GM11168 (cell line): ENCODE measurements around the gene CYP39A1.

ENCODE experiments used
- in situ Hi-C: fragments of 300-500 bp; cut with MboI; formaldehyde crosslinking; loops from one replicate; pipeline ENCODE4 v1.12.0; 2022; ENCODE audit warnings: low sequenced_read_pairs; ENCODE audit not compliant: unreplicated experiment

Gene CYP39A1, protein sequence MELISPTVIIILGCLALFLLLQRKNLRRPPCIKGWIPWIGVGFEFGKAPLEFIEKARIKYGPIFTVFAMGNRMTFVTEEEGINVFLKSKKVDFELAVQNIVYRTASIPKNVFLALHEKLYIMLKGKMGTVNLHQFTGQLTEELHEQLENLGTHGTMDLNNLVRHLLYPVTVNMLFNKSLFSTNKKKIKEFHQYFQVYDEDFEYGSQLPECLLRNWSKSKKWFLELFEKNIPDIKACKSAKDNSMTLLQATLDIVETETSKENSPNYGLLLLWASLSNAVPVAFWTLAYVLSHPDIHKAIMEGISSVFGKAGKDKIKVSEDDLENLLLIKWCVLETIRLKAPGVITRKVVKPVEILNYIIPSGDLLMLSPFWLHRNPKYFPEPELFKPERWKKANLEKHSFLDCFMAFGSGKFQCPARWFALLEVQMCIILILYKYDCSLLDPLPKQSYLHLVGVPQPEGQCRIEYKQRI

DNA sequence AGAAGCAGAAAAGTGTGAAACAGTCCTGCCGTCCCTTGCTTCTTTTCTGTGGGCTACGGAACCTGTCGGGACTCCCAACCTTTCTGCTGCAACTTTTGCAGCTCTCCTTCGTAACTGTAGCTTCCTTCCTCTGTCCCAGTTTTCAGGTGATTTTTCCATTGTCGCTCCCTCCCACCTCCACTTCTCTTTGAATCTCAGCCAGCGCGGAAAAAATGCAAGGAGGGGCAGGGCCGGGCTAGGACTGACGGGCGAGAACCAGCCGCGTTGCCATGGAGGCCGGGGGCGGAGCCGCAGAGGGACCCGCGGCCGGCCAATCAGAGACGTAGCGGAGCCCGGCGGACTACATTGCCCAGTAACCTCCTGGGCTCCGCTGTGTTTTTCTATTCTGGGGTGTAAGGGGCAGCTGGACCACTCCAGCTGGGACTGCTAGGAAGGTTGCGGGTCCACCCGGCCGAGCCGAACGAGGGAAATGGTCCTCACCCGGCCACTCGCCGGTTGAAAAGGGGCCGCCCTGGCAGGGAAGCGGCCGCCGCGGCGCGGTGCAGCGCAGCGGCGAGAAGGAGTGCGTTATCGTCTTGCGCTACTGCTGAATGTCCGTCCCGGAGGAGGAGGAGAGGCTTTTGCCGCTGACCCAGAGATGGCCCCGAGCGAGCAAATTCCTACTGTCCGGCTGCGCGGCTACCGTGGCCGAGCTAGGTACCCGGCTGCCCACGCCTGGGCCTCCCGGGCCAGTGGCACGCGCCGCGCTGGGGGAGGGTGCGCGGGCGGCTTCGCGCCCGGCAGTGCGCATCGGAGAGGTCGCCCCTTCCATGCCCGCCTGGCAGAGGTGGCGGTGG, at the start of gene CYP39A1, which contains the start of gene SLC25A27:
TSS of gene CYP39A1 (minus strand) at position 216 of the 836 bp plus-strand sequence. CDS start 236 bp downstream, outside the sequence.
TSS of gene SLC25A27 (plus strand) at position 373 of the 836 bp plus-strand sequence. CDS start at position 591, 218 bp downstream.
- in situ Hi-C loops, result no loop called here

DNA sequence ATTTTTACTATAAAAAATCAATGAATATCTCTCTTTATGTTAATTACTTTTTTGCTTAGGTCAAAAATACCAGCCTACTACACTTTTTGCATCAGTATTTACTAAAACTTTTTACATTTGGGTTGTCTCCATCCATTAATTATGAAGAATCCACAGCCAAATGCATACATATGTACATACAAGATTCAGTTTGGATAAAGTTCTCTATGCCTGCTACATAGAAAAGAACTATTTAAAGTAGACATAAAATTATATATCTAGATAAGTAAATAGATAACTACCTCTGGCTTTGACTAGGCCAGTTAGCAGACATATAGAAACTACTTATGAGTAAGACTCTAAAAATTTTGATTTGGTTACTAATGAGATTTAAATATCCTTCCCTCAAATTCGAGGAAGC, 47.4 kb upstream of the CYP39A1 start:
- in situ Hi-C loops, result no loop called here

DNA sequence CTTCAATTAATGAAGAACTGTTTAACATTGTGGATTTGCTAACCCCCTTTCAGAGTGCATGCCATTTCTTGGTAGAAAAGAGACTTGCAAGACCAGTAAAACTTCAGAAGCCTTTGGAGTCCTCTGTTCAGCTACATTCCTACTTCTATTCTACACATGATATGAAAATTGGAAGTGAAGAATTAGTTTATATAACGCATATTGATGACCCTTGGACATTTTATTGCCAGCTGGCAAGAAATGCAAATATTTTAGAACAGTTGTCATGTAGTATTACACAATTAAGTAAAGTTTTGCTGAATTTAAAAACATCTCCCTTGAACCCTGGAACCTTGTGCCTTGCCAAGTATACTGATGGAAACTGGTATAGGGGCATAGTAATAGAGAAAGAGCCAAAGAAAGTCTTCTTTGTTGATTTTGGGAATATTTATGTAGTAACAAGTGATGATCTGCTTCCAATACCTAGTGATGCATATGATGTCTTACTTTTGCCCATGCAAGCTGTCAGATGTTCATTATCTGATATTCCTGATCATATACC, 38.4 kb upstream of the CYP39A1 start:
- in situ Hi-C loops, result no loop called here

DNA sequence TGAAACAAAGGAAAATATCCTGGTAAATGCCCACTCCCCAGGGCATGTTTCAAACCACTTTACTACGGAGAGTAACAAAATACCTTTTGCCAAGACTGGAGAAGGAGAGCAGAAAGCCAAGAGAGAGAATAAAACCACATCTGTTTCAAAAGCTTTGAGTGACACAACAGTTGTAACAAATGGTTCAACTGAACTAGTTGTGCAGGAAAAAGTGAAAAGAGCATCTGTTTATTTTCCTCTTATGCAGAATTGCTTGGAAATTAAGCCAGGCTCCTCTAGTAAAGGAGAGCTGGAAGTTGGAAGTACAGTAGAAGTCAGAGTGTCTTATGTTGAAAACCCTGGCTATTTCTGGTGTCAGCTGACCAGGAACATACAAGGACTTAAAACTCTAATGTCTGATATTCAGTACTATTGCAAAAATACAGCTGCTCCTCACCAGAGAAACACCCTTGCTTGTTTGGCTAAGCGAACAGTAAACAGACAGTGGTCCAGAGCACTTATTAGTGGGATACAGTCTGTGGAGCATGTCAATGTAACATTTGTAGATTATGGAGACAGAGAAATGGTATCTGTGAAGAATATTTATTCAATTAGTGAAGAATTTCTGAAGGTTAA, 37.6 kb upstream of the CYP39A1 start:
- in situ Hi-C loops, result no loop called here

DNA sequence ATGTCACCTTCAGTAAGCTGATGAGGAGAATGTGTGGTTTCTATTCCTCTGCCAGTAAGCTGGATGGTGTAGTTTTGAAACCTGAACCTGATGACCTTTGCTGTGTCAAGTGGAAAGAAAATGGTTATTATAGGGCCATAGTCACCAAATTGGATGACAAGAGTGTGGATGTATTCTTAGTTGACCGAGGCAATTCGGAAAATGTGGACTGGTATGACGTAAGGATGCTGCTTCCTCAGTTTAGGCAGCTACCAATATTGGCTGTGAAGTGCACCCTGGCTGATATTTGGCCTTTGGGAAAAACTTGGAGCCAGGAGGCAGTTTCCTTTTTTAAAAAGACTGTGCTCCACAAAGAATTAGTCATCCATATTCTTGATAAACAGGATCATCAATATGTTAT, 37.0 kb upstream of the CYP39A1 start:
- in situ Hi-C loops, result no loop called here

DNA sequence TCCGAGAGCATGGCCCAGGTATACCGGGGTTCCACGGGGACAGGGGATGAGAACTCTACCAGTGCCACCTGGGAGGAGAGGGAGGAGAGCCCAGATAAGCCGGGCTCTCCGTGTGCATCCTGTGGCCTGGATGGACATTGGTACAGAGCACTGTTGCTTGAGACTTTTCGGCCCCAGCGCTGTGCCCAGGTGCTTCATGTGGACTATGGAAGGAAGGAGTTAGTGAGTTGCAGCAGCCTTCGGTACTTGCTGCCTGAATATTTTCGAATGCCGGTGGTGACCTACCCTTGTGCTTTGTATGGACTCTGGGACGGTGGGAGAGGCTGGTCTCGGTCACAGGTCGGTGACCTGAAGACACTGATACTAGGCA, 36.3 kb upstream of the CYP39A1 start:
- in situ Hi-C loops, result no loop called here

DNA sequence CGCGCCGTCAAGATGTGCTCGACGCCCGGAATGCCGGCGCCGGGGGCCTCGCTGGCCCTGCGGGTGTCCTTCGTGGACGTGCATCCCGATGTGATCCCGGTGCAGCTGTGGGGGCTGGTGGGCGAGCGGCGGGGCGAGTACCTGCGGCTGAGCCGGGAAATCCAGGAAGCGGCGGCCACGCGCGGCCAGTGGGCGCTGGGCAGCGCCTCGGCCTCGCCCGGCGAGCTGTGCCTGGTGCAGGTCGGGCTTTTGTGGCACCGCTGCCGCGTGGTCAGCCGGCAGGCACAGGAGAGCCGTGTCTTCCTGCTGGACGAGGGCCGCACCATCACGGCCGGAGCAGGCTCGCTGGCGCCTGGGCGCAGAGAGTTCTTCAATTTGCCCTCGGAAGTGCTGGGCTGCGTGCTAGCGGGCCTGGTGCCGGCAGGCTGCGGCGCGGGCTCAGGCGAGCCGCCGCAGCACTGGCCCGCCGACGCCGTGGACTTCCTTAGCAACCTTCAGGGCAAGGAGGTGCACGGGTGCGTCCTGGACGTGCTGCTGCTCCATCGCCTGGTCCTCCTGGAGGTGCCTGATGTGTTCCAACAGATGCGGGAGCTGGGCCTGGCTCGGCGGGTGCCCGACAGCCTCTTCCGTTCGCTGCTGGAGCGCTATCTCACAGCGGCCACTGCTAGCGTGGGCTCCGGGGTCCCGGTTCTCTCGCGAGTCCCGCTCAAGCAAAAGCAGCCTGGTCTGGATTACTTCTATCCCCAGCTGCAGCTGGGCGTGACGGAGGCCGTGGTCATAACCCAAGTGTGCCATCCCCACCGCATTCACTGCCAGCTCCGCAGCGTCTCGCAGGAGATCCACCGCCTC, 35.7 kb upstream of the CYP39A1 start:
- in situ Hi-C loops, result no loop called here

DNA sequence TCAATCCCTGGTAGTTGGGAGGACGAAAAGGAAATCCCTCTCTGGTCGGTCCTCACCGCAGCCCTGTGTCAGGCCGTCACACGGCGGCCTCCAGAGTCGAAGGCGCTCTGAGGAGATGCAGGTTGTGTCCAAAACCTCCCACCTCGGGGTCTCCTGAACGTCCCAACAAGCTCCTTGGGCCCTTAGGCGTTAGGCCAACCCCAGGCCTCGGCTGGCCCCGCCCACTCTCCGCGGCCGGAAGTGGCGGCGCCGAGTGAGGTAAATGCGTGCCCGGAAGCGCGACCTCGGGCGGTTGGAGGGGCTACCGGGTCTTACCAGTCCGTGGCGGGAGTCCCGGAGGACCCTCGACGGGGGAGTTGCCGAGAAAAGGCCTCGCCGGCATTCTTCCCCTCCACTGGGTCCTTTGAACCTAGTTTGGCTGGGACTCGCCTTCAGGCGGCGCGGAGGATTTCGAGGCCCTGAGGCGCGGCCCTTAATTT, 35.0 kb upstream of the CYP39A1 start, which contains the start of gene TDRD6:
TSS of gene TDRD6 (plus strand) at position 267 of the 479 bp plus-strand sequence. CDS start 244 bp downstream, outside the sequence.
- in situ Hi-C loops, result no loop called here

DNA sequence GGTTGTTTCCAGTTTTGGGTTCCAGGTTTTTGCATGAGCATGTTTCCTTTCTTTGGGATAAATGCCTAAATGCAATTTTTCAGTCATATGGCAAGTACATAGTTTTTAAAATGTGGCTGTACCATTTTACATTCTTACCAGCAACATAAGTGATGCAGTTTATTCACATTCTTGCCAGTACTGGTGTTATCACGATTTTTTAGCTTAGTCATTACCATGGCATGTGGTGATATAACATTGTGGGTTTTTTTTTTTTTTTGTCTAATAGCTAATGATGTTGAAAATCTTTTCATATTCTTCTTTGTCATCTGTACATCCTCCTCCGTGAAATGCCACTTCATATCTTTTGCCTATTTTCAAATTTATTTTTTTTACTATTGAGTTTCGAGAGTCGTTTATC, 32.2 kb upstream of the CYP39A1 start:
- in situ Hi-C loops, result no loop called here

DNA sequence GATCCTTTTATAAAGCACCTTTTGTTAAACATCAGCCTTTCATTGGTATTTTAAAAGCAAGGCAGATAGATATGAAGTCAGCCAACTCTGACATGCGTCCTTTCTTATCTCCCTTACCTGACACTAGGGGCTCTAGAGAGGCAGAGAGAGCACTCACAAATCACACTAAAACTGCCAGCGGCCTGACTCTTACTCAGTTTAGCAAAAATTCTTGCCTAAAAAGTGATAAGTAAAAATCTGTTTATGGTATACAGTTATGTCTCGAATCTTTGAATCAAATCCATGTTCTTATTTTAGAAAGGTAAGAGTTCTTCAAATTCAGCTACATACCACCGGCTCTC, 24.7 kb upstream of the CYP39A1 start:
- in situ Hi-C loops, result no loop called here

DNA sequence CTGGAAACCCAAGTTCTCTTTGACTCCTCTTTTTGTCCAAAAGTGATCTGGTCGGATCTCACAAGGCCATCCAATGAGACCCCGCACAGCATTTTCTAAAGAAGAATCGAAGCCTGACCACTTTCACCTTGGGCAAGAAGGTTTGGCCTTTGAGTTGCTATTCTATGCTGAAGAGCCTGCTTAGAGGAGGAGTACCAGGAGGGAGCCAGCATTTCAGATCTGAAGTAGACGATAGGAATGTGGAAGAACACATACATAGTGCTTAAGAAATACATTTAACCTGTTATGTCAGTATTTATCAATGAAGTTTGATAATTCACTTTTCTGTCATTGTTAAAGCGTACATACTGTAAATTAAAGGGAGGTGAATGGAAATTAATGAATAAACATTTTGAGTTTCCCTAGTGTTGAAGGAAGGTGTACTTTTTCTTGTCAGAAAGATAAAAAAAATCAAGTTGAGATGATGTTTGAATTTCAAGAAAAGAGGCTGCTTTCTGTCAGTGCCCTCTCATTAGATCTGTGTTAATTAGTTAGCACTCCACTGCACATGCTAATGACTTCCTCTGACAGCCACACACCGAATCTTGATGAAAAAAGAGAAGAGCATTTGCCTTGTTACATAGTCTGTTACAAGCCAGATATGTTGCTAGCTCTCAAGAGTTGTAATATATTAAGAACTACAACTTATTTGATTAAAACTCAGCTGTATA, 24.1 kb upstream of the CYP39A1 start:
- in situ Hi-C loops, result no loop called here

DNA sequence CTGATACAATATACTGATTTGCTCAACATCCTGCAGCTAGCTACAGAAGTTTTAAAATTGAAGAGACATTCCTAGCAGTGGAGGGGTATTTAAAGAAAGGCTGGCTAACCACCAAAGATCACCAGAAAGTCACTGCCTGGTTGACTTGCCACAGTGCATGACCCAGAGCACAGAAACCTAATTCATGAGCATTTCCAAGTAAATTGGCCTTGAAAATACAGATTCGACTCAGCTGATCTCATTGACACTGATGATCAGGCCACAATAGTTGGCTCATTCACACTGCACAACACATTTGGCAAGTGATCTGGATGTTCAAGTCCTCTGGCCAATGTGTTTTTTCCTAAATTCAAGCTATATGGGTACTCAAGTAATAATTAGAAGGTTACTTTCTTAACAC, 21.8 kb upstream of the CYP39A1 start:
- in situ Hi-C loops, result no loop called here

DNA sequence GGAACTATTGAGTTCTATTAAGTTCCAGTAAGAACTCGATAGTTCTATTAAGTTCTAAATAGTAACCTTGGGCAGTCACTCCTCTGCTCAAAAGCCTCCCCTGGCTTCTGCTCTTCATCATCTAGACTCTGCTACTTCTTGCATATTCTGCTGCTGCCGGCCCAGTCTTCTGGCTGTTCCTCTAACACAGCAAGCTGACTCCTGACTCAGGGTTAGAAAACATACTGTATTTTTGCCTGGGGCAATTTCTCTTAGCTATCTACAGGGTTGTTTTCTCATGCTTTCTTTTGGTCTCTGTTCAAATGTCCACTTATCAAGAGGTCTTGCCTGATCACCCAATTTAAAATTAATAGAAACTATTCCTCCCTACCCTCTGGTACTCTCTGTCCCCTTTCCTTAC, 14.8 kb upstream of the CYP39A1 start:
- in situ Hi-C loops, result no loop called here

DNA sequence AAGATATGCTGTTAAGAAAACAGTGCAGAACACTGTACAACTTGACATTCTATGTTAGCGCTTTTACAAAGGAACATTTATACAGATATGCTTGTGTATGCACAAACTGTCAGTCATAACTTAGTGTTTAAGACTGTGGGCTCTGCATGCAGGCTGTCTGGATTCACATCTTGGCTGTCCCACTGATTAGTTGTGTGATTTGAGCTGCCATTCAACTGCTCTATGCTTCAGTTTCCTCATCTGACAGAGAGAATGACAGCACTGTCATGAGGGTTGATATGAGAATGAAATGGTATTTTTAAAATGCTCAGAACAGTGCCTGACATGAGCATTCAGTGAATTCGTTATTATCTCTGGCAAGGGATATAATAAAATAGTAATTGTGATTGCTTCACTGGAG, 8.9 kb upstream of the CYP39A1 start:
- in situ Hi-C loops, result no loop called here

DNA sequence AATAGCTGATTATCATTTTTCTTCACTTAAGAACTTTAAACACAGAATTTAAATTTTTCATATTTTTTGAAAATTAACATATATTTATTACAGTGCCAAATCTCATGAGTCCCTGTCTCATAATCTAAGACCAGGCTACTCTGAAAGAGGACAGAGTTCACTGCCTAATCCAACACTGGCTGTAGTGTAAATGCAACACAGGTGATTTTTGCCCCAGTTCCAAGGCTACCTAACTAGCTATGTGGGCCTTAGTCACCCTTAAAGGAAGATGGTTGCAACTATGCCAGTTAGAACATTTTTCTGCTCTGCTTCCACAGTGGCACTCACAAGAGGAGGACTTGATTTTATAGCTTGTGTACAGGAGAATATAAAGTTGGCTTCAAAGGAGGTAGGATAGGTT, 5.0 kb upstream of the CYP39A1 start:
- in situ Hi-C loops, result no loop called here

DNA sequence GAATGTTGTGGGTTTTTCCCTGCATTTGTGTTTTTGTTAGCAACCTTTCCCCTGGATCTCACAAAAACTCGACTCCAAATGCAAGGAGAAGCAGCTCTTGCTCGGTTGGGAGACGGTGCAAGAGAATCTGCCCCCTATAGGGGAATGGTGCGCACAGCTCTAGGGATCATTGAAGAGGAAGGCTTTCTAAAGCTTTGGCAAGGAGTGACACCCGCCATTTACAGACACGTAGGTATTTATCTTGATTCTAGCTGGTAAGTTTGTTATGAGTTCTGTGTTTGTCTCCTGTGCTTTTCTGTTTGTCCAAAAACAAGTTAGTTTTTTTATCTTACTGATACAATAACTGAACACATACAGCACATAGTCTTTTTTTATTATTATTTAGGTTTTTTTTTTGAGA, 3.2 kb upstream of the CYP39A1 start:
- in situ Hi-C loops, result no loop called here

DNA sequence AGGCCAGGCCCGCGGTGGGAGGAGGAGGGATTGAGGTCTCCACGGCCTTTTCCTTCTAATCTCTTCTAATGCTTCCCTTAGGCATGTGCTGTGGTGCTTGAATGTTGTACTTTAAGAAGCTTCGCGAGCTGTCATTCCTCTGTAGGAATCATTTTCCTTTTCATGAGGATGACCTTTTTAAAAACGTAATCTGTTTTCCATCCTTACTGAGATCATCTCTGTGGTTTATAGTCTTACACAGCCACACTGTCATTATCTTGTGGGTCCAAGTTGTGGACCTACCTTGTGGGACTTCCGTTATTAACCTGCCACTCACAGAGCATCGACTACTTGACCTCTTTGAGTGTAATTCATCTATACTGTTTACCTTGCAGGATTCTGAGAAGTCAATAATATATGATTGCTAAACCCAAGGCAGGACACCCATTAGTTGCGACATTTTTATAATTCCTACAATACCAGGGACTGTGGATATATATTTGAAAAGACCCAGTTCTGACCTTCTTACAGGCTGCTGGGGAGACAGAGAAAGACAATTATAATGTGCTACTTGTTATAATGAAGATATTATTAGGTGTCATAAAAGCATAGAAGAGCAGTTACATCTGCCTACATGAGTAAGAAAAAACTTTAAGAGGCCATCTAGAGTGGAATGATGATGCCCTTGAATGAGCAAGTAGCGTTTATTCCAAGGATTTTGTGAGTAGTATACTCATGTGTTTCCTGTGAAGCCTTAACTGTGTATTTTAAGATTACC, 999 bp upstream of the CYP39A1 start:
- in situ Hi-C loops, result no loop called here

DNA sequence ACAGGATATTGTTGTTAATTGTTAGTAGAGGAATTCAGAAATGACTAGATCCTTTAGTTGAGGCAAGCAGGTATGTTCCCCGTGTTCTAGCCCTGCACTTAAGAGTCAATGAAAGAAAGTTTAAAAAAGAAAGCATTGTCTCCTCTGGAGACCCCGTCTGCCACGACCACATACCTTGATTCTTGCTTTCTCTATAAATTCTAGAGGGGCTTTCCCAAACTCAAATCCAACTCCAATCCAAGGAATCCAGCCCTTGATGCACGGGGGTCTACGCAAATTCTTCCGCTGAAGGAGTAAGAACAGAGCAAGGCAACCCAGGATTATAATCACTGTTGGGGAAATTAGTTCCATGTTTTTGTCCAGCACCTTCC, 401 bp downstream of the CYP39A1 start:
- in situ Hi-C loops, result no loop called here
